ENCODE results near the gene DPAGT1.
A peak's percentile ranks its signal among the peaks of the same experiment; 100 is the strongest.
"Not testable (repeated sequence)": the region's sequence is repeated elsewhere in the genome, so short reads cannot be mapped to it uniquely, and the experiment has no call there.

Gene DPAGT1

DNA sequence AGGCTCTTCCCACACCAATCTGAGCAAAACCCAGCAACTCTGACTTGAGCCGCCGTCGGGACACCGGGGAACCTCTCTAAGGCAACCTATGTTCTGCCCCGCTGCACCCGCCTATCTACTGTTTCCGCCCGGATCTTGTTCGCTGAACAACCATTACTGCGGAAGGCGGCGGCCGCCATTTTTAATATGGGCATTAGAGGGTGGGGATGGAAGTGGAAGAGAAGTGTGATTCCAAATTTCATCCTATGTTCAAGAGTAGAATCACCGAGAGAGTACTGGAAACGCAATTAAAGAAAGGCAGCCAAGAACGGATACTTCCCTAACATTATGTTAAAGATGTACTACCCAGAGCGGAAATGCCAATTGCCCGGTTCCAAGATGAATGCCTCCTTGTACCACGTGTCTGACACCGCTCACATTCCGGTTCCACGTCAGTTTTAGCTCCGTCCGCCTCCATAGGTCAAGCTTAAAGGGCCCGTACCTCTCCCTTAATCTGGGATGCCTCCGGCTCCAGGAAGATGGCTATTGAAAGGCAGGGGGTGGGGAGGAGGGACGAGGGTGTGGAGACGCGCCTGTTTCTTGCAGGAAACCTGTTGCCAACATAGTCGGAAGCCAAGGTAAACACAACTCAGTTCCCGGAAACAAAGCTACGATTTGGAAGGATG lies at the start of gene DPAGT1:
Gene DPAGT1, minus strand, starts transcription at position 95 of the 665 bp plus-strand sequence. CDS start 198 bp downstream, outside the sequence.
- peak; percentile 75 for DNase-seq

DNA sequence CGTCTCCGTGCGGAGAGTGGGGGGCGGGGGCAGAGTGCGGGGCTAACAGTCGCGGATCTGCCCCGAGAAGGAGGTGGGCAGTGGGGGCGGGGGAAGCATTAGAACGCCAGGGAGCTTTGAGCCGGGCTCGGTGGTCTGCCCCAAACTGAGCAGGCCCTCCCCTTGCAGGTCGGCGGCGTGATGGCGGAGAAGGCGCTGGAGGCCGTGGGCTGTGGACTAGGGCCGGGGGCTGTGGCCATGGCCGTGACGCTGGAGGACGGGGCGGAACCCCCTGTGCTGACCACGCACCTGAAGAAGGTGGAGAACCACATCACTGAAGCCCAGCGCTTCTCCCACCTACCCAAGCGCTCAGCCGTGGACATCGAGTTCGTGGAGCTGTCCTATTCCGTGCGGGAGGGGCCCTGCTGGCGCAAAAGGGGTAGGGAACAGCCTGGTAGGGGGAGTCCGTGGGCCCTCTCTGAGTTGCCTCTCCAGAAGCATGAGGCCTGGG lies 48.2 kb upstream of the DPAGT1 start:
- no peak for DNase-seq

DNA sequence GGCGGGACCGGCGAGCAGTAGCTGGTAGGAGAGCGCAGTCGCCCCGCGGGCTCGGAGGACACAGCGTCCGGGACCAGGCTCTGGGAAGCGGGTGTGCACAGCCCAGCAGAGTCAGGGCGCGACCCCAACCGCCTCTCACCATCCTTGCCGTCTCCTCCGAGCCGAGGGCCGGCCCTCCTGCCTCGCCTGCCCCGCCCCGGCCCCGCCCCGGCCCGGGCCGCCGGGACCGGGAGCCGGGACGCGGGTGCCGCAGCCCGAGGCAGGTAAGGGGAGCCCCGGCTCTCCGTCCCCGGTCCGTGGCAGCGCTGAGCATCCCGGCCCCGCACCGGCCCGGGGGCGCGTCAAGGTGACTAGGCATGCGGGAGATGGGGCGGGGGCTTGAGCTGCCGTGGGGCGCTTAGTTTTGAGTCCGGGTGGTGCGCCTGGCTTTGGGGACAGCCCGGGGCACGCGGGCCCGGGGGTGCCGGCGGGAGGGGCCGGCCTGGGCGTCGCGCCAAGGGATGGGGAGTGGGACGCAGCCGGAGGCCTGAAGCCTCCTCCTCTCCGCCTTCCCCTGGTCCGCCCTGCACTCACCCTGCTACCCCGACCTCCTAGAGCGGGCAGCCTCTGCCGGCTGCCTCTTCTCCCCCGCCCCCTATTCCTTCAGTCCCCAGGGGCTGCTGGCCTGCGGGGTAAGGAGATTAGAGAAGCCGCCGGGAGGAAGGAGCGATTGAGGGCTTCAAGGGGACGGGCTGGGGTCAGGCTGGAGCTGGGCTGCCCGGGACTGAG lies 47.5 kb upstream of the DPAGT1 start, which contains the start of gene ABCG4:
Gene ABCG4, plus strand, starts transcription at position 35 of the 768 bp plus-strand sequence. CDS start 914 bp downstream, outside the sequence.
- no peak for DNase-seq

DNA sequence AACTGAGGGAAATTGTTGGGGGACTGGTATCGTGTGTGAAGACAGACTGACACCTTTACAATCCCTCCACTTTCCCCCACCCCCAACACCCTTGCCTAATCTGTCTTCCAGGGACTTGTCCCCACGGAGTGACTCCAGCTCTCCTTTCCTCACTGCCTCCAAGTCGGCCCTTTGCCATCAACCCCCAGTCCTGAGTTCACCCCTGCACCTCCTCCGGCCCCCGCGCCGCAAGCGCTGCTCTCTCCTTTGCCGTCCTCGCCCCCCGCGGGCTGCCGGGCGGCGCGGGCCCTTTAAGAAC lies 47.0 kb upstream of the DPAGT1 start:
- no peak for DNase-seq

DNA sequence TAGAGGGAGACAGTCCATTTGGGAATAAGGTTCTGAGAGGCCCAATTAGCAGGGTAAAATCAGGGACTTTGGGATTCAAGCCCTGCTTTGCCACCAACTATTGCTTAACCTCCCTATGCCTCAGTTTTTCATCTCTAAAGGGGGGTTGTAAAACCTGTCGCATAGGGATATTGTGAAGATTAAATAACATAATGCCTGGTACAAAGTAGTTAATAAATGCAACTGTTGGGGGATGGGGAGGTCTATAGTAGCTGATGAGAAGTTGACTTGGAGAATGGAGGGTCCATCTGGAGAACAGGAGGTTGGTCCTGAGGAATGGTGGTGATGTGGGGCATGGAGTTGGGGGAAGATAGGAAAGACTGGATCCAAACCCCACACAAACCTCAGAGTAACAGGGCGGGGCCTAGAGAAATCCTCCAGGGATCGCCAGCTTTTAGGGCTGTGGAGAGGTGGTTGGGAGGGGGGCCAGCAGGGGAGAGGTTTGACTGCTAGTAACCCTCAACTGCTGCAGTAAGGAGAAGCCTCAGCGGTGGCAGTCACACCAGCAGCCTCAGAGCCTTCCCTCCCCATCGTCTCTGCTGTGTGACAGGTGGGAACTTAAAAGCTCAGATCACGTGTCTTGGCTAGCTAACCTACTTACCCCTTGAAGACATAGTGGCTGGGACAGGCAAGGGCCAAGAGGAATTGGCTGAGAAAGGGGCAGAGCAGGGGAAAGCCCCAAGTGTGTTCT lies 46.1 kb upstream of the DPAGT1 start:
- DNase-seq = no peak

DNA sequence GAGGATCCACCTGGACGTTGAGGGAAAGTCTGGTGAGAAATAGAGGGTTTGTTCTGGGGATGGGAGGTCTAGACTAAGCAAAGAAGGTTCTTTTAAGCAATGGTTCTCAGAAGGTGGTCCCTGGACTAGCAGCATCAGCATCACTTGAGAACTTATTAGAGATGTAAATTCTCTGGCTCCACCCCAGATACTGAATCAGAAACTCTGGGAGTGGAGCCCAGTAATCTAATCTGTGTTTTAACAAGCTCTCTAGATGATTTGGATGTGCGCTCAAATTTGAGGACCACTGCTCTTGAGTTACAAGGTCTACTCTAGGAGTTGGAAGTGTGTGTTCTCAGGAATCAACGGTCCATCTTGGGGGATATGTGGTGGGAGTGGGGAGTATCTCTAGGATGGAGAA lies 43.9 kb upstream of the DPAGT1 start:
- no peak for DNase-seq

DNA sequence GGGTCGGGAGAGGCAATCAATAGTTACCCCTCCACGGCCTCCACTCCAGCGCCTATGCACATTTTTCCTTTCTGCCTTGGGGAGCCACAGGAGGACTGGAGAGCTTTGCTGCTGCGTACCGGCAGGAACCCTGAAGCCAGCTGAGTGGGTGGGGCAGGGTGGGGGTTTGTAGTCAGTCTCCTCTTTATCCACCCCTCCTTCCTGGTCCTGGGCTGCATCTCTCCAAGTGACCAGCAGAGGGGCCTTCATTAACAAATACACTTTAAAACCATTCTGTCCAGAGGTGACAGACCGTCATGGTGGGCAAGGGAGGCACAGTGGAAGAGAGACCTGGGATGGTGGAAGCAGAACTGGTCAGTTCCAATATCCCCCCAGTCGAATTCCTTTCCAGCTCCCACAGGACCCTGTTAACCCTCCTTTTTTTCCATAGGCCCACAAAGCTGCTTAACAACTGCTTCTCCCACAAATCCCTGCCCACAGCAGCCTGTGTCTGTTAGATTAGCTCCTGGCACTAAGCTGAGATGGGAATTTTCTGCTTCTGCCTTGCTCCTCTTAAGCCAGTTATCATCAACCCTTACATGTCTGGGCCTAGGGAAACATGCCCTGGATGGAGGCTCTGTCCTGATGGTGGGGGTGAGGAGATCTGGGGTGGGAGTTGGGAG lies 43.3 kb upstream of the DPAGT1 start:
- no peak for DNase-seq

DNA sequence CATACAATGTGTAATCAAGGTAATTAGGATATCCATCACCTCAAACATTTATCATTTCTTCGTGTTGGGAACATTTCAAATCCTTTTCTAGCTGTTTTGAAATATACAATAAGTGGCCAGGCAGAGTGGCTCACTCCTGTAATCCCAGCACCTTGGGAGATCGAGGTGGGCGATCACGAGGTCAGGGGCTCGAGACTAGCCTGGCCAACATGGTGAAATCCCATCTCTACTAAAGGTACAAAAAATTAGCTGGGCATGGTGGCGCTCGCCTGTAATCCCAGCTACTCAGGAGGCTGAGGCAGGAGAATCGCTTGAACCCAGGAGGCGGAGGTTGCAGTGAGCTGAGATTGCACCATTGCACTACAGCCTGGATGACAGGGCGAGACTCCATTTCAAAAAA lies 37.6 kb upstream of the DPAGT1 start:
- not testable (repeated sequence) for DNase-seq

DNA sequence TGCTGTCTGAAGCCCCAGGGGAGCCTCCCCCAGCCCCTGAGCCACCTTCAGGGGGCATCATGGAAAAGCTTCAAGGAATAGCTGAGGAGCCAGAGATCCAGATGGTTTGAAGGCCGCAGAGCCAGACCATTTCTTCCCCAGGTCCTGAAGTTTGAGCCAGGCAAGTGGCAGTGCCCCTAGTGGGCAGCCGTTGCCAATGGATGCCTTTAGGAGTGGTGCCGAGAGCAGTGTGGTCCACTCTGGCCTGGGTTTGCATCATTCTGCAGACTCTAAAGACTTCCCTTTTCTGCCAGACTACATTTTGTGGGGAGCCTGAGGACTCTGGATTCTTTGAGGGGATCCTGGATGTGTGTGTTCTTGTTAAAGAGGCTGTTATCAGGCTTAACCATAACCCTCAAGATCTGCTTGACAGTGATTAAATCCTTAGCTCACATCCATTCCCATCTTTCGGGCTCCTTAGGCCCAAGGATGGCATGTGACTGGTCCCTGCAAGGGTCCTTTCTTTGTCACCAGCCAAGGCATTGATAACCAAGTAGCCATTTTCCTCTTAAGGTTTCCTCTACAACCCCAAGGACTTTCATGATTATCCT lies 32.8 kb upstream of the DPAGT1 start:
- DNase-seq = no peak

DNA sequence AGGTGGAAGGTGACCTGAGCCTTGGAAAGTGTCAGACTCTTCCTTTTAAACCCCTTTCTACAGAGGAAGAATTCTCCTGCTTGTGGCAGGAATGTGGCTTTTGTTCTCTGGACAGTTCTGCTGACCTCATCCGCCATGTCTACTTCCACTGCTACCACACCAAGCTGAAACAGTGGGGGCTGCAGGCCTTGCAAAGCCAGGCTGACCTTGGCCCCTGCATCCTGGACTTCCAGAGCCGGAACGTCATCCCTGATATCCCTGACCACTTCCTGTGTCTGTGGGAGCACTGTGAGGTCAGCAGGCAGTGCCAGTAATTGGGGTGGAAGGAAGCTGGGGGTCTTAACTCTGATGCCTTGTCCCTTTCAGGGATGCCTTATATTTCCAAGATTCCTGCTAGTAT lies 29.0 kb upstream of the DPAGT1 start:
- no peak for DNase-seq

DNA sequence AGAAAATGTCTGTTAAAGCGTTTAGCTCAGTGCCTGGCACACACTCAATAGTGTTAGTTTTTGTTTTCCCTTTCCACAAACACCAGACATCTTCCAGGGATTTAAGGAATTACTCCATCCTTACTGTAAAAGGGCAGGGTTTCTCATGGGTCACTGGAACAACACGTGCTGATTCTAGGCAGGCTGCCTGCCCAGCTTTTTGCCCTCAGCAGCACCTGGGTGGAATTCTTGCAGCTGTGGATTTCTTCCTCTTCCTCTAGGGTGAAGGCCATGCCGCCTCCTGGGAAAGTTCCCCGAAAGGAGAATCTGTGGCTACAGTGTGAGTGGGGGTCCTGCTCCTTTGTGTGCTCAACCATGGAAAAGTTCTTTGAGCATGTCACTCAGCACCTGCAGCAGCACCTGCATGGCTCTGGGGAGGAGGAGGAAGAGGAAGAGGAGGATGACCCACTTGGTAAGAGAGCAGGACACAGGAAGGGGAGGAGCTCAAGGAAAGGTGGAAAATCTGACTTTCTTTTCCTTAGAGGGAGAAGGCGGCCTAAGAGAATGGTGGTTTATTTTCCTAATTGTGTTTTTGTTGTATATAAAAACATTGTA lies 25.1 kb upstream of the DPAGT1 start:
- no peak for DNase-seq

DNA sequence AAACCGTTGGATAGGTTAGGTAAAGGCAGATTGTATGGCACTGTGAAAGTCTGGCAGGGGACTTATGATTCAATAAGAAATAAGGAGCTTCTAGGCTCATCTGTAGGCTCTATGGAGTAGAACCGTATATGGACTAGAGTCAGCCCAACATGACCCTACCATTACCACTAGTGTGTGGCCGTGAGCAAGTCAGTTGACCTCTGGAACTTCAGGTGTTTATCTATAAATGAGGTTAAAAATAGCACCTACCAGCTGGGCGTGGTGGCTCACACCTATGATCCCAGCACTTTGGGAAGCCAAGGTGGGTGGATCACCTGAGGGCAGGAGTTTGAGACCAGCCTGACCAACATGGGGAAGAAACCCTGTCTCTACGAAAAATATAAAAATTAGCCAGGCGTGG lies 24.2 kb upstream of the DPAGT1 start:
- no peak for DNase-seq

DNA sequence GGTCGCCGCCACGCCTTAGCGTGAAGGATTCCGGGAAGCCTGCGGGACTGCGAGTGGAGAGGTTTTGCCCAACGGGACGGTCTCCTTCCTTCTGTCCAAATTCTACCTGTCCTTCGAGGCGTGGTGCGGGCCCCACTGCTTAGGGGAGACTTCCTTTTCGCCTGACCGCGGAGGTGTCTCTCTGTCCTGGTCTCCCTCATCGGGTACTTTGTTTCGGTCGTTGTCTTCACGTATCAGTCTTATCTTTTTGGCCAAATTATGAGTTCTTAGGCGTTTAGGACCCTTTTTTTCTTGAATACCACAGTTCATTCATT lies 20.1 kb upstream of the DPAGT1 start:
- no peak for DNase-seq

DNA sequence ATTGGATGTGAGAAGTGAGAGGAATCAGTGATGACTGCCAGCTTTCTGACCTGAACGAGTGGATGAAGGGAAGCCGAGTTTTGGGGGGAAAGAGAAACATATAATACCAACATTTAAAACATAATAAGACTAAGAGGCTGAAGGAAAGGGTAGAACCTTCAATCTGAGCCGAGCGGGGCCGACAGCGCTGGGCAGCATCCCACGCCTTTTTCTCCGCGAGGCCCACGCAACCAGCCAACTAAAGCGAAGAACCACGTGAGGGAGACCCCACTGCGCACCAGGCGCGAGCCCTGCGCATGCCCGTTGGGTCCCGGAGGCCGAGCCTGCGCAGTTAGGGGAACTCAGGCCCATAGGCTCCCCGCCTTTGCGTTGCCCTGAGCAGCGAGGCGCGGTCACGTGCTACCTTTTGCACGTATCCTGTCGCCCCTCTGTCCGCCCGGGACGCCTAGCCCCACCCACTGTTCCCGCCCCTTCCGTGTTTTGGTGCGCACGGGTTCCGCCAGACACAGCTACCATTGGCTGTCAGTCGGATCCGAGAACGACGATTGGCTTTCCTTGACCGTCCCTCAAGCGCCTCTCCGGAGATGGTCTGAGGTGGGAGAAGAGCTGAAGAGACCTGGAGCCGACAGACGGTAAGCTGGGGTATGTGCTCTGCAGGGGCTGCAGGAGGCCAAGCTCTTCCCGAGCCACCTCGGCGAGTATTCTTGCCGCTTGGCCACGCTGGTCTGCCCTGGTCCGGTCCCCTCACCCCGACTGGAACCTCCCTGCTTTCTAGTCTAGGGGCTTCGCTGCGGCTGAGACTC lies 19.6 kb upstream of the DPAGT1 start, which contains the start of gene HINFP:
Gene HINFP, plus strand, starts transcription at position 573 of the 803 bp plus-strand sequence. CDS start 5,365 bp downstream, outside the sequence.
- peak; percentile 100 for DNase-seq

DNA sequence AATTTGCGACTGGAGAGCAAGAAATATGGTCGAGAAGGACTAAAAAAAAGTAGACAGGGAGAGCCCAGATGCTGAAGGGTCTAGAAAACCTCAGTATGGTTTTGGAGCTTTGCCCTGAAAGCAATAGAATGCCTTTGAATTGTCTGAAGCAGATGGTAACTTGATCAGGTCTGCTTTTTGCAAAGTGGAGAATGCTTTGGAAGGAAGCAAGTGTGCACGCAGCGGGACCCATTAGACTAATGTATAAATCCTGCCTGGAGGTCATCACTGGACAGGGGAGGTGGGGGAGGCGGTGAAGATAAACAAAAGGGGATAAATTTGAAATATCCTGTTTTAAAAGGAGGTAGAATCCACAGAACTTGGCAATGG lies 19.0 kb upstream of the DPAGT1 start:
- DNase-seq = no peak

DNA sequence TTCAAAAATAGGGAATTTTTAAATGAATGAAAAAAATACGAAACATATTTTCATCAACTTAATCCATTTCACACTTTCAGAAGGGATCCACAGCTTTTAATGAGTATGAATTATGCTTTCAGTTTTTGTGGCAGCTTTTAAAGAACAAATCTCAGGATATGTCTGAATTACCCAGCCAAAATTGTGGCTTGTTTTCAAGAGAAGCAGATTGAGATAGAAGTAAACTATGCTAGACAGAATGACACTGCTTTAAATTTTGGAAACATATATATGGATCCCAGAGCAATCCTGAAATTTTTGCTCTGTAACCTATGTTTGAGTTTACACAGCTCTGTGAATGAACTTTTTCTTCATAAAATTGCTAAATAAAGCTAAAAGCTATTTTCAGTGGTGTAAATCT lies 17.3 kb upstream of the DPAGT1 start:
- no peak for DNase-seq

DNA sequence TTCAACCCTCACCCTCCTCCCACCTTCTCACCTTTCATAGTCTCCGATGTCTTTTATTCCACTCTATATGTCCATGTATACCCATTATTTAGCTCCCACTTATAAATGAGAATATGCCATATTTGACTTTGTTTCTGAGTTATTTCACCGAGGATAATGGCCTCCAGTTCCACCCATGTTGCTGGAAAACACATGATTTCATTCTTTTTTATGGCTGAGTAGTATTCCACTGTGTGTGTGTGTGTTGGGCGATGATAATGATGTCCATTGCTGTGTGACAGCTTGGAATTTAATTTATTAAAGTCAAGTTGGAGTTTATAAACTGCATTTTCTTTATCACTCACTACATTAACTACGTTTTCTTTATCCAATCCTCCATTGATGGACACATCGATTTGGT lies 16.6 kb upstream of the DPAGT1 start:
- DNase-seq = no peak

DNA sequence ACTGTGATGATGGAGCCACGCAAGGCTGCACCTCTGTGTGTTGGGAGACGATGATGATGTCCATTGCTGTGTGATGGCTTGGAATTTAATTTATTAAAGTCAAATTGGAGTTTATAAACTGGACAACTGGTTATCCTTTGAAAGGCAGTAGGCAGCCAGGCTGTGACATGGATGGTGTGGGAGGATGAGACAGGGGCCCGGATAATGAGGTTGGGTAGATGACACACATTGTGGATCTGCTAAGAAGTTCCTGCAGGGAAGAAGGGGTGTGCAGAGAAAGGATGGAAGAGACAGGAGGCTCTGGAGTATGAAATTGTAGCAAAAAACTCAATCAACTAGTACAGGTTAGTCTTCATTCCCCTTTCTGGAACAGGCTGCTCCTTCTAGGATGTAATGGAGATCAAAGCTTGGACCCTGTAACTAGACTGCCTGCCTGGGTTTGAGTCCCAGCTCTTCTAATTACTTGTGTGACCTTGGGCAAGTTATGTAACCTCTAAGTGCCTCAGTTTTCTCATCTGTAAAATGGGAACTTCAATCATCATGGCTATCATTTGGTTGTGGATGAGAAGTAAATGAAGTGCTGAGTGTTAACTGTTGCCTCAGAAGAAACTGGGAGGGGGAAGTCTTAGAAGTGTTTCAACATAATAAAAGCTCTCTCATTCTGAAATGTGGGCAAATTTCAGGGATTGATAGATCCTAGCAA lies 15.5 kb upstream of the DPAGT1 start:
- DNase-seq = no peak

DNA sequence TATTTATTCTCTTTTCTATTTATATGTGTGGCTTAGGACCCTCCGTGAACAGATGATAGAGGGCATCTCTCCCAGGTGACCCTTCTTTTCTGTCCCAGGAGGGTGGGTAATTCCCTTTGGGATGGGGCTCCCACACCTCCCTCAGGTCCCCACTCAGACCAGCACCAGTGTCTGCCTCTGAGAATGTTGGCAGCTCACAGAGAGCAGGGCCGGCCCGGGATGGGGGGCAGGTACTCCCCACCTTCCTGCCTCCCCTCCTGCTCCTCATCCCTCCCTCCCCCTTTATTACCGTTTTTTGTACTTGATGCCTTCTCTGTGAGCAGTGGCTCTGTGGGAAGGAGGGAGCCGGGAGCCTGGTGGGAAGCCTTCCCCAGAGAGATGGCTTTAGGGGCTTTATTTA lies 14.9 kb upstream of the DPAGT1 start:
- DNase-seq = no peak

DNA sequence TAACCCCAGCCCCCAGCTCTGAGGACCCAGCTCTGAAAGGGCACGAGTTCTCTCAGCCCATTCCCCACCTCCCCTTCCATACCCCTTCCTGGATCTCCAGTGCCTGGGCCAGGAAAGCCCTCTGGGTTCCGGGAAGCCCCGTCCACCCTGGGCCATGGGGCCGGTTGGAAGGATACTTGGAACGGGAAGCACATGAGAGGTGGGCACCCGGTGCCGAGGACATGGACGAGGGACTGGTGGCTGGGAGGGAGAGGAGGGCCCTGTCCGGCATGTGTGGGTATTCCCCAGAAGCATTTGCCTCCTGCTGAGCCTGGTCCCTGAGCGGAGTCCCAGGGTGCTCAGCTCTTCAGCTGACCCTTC lies 14.6 kb upstream of the DPAGT1 start:
- no peak for DNase-seq

All from activated effector memory CD4-positive, alpha-beta T cell treated with Interleukin-2 at 50 U/mL for 16 hours (primary cell).